ENCODE data around the gene PYDC1.

PYDC1 gene

DNA sequence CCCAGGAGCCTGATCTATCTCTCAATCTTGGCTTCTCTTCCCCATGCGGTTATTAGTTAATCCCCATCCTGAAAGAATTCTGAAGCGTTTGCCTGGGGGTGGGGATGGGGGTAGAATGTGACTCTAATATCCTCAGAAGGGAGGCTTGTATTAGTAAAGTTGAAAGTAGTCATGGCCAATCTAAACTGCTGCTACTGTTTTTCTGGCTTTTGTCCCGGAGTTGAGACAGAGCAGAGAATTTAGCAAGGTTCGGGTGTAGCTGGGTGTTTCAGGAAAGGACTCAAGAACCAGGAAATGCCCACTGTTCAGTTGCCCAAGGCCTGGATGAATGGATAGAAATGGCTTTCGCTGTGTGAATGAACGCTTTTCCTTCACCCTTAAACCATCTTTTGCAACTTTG is 25.3 kb upstream of the PYDC1 start:
- TF ChIP-seq, protein P1, sequence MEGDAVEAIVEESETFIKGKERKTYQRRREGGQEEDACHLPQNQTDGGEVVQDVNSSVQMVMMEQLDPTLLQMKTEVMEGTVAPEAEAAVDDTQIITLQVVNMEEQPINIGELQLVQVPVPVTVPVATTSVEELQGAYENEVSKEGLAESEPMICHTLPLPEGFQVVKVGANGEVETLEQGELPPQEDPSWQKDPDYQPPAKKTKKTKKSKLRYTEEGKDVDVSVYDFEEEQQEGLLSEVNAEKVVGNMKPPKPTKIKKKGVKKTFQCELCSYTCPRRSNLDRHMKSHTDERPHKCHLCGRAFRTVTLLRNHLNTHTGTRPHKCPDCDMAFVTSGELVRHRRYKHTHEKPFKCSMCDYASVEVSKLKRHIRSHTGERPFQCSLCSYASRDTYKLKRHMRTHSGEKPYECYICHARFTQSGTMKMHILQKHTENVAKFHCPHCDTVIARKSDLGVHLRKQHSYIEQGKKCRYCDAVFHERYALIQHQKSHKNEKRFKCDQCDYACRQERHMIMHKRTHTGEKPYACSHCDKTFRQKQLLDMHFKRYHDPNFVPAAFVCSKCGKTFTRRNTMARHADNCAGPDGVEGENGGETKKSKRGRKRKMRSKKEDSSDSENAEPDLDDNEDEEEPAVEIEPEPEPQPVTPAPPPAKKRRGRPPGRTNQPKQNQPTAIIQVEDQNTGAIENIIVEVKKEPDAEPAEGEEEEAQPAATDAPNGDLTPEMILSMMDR (IDR thresholded peaks at IDR 0.05; ENCODE audit: extremely low read depth, missing control alignments): no peak
- no peak for DNase-seq (ENCODE audit: low spot score)

DNA sequence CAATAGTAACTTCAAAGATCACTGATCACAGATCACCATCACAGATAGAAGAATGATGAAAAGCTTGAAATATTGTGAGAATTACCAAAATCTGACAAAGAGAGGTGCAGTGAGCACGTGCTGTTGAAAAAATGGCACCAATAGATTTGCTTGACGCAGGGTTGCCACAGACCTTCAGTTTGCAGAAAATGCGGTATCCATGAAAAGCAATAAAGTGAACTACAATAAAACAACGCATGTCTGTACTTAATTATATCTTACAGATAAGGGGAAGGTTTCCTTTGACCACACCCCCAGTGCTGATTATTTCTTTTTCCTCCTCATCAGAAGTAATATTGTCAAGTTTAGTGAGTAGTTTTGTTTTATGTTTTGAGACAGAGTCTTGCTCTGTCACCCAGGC is 21.1 kb upstream of the PYDC1 start:
- no peak for DNase-seq (ENCODE audit: low spot score)
- TF ChIP-seq, protein P1 (IDR thresholded peaks at IDR 0.05; ENCODE audit: extremely low read depth, missing control alignments): no peak

DNA sequence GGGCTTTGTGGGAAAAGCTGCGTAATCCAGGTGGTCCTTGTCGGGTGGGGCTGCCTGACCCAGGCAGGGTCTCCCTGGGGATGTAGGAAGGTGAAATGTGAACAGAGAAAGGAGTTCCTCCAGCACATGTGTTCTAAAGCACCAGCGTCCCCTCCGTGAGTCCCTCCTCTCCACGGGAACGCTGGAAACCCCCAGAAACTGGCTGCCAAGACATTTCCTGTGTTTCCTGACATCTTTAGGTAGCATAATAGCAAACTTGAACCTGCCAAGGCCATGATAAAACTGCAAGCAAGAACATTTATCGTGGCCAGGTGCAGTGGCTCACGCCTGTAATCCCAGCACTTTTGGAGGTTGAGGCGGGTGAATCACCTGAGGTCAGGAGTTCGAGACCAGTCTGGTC is 12.6 kb upstream of the PYDC1 start:
- DNase-seq (ENCODE audit: low spot score): no peak

DNA sequence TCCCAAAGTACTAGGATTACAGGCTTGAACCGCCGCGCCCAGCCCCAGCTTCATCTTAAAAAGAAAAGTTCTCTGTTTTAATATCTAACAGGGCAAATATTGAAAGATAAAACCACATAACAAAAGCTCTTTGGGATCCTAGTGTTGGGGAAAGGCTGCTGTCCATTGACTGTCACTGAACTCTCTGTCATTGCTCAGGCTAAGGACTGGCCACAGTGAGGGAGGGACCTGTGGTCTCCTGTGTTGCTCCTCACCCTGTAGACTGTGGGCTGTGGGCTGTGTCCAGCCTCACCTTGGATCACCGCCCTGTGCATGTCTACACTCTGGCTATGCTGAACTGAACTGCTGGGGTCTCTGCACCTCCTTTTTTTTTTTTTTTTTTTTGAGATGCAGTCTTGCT is 11.3 kb upstream of the PYDC1 start:
- no peak for DNase-seq (ENCODE audit: low spot score)
- TF ChIP-seq, protein P1 (IDR thresholded peaks at IDR 0.05; ENCODE audit: extremely low read depth, missing control alignments): no peak

More for the DNA sequence above, 12.6 kb upstream of the PYDC1 start:
- TF ChIP-seq, protein P1 (IDR thresholded peaks at IDR 0.05; ENCODE audit: extremely low read depth, missing control alignments): no peak

DNA sequence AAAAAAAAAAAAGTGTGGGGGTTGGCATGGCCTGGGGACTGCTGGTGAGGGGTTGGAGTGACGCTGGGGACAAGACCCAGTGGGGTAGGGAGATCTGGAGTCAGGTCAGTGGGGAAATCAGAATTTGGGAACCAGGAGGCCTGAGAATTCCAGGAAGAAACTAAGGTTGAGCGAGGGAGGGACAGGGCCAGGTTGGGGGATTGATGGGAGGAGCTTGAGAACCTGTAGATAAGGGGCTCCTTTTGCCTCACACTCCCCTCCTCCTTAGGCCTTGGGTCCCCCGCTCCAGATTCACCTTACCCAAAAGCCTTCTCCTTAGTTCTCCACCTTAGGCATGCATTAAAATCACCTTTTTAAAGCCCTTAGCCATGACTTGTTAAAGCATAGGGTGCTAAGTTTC is 8.3 kb upstream of the PYDC1 start:
- DNase-seq (ENCODE audit: low spot score): no peak
- TF ChIP-seq, protein P1 (IDR thresholded peaks at IDR 0.05; ENCODE audit: extremely low read depth, missing control alignments): no peak

DNA sequence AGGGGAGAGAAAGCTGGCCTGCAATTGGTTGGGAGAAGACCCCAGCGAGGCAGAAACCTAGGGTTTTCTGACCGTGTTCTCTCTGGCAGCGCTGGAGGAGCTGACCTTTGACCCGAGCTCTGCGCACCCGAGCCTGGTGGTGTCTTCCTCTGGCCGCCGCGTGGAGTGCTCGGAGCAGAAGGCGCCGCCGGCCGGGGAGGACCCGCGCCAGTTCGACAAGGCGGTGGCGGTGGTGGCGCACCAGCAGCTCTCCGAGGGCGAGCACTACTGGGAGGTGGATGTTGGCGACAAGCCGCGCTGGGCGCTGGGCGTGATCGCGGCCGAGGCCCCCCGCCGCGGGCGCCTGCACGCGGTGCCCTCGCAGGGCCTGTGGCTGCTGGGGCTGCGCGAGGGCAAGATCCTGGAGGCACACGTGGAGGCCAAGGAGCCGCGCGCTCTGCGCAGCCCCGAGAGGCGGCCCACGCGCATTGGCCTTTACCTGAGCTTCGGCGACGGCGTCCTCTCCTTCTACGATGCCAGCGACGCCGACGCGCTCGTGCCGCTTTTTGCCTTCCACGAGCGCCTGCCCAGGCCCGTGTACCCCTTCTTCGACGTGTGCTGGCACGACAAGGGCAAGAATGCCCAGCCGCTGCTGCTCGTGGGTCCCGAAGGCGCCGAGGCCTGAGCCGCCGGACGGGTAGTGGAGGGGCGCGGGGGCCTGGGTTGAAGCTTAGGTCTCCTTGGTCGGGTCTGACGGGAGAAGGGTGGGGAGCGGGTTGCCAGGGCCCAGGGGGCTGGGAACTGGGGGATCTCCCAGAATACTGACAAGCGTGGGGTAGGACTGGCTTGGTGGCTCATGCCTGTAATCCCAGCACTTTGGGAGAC is 7.4 kb upstream of the PYDC1 start:
- peak; percentile 34 for DNase-seq (ENCODE audit: low spot score)
- TF ChIP-seq, protein P1 (IDR thresholded peaks at IDR 0.05; ENCODE audit: extremely low read depth, missing control alignments): no peak

DNA sequence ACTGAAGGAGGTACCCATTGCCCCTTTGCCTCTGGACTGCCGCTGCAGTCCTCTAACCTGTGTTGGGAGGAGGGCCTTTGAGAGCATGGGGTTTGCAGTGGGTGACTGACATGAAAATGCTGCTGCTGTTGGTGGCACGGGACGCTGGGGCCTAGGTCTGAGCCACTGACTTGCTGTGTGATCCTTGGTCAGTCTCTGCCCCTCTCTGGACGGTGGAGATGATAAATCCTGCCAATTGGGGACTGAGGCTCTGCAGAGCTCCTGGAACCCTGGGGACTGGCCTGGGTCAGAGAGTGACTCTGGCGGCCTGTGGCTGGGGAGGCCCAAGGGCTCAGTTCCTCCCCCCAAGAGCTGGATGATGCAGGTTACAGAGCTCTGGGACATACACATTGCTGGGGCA is 6.1 kb upstream of the PYDC1 start:
- TF ChIP-seq, protein P1 (IDR thresholded peaks at IDR 0.05; ENCODE audit: extremely low read depth, missing control alignments): no peak
- peak; percentile 29 for DNase-seq (ENCODE audit: low spot score)
